GM19455 (cell line): ENCODE measurements around the gene TMOD3.

Experiments used
- ATAC-seq: cut with Tn5 transposase; IDR thresholded peaks from one replicate; pipeline ENCODE4 v1.9.1; 2021; ENCODE audit not compliant: unreplicated experiment

Gene TMOD3

GRCh38 chr15:51825698-51826097, 3.8 kb upstream of the TMOD3 start:
- no peak for ATAC-seq

DNA sequence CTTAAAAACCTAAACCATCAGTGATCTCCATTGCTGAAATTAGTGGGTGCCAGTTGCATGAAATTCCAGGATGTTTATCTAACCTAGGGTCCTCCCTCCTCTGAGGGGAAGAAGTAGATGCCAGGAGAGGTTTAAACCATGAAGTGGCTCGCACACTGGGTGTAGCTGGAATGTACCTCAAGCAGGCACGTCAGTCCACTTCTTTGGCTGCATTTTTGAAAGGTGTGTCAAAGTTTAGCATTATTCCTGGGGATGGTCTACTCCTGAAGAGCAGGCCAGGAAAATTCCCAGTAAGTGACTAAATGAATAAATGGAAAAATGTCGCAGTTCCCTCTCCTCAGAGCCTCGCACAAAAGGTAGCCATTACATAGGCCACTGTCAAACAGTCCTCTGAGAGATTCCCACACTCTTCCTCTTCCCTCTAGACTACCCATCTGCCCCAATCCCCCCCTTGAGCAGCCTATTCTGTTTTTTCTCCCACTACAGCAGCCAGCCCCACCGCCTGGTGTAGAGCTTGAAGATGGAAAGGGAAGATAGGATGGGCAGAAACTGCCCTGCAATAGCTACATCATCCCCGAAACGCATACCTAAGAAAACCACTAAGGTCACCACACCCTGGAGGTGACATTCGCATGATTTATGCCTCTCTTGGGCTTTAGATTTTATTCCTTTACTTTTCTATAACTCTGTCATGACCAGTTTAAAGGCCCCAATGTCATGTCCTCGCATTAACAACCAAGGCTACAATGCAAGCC, 655 bp upstream of the TMOD3 start:
- no peak for ATAC-seq

GRCh38 chr15:51830276-51830806, 888 bp downstream of the TMOD3 start:
- ATAC-seq, result no peak

DNA sequence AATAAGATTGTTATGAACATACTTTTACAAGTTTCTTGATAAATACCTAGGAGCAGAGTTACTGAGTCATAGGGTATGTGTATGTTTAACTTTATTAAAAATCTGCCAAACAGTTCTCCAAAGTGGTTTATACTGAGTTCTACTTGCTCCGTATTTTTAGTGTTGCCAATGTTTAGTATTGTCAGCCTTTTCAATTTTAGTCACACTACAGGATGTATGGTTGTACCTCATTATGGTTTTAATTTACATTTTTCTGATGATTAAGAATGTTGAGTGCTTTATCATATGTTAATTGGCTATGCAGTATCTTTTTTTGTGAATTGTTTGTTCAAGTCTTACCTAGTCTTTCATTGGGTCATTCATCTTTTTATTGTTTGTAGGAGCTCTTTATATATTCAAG, 4.3 kb downstream of the TMOD3 start:
- no peak for ATAC-seq

GRCh38 chr15:51837792-51838251, 8.4 kb downstream of the TMOD3 start:
- no peak for ATAC-seq

DNA sequence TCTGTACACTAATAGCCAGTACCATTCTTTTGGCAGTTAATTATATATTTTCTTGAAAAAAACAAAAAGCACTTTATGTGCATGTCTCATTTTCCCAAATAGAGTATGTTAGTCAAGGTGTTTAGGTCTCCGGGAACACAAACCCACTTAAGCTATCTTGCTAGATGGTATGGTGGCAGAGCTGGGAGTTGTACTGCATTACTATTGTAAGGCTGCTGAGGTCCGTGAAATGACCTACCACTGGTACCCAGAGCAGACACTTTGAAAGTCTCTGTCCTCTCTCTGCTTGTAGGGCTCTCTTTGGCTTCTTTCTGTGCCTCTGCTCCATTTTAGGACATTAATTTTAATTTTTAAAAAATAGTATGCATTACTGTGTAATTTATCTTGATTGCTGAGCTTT, 8.8 kb downstream of the TMOD3 start:
- ATAC-seq, result no peak

GRCh38 chr15:51840692-51841091, 11.2 kb downstream of the TMOD3 start:
- no peak for ATAC-seq

GRCh38 chr15:51841406-51842040, 12.1 kb downstream of the TMOD3 start:
- ATAC-seq, result no peak

DNA sequence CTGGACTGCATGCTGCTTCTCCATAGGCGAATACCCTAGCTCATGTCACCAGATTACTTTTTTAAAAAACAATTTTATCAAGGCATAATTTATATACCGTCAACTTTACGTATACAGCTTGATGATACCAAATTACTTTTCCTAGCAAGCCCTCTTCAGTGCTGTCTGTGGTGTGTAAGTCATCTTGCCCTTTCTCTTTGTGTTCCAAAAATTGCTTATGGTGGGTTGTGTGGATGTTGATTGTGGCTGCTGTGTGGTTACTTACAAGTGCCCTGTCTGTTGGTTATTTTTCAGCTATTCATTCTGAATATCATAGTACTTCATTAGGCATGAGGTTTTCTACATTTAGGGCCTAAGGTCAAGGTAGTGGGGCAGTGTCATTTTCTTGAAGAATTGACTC, 12.8 kb downstream of the TMOD3 start:
- ATAC-seq, result no peak

DNA sequence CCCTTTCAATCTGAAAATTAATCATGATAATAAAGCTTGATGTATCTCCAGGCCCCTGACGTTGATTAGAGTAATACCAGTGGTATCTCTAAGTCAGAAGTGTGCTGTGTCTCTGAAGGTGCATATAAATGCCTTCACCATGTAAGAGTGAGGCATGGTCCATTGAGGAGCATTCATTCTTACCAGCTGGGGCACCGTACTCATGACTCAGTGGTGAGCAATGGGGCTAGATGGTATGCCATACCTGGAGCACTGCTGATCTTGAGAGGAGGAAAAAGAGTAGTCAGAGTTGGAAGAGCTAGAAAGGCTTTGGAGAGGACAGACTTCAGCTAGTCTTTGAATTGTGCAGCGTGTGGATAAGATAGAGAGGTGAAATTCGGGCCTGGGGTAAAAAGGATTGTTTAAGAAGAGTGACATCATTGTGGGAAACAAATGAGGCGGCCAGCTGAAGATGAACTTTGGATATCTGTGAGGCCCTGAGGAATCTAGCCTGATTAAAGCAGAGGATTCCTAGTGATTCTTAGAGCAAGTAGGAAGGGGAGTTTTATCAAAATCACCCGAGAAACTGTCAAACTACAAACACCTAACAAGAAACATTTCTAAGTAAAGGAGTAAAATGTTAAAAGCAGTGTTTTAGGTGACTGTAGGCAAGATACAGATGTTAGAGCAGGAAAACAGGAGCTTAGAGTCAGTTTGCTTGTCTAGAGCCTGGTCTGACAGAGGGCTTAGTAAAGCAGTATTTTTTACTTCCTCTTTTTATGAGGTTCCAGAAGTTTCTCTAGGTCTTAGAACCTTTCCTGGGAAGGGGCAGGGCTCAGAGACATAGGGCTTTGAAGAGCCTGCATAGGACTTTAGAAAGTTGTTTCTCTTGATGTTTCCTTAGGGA, 13.6 kb downstream of the TMOD3 start:
- no peak for ATAC-seq

- no peak for ATAC-seq
These were observed 15.4 kb downstream of the TMOD3 start for GRCh38 chr15:51844747-51845426.

- no peak for ATAC-seq
These were observed 16.6 kb downstream of the TMOD3 start for GRCh38 chr15:51846066-51846462.

- ATAC-seq, result no peak
These were observed 17.2 kb downstream of the TMOD3 start for GRCh38 chr15:51846463-51847230.

GRCh38 chr15:51848811-51849210, 19.4 kb downstream of the TMOD3 start:
- no peak for ATAC-seq

DNA sequence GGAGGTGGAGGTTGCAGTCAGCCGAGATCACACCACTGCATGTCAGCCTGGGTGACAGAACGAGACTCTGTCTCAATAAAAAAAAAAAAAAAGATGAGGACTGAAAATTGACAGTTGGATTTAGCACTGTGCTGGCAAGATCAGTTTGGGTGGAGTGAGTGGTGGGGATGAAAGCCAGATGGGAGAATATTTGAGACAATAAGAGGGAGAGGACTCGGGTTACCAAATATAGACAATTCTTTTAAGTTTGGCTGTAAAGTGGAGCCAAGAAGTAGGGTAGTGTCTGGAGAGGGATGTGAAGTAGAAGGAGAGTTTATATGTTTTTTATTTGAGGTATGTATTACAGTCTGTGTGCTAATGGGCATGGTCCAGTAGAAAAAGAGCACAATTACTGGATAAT, 20.4 kb downstream of the TMOD3 start:
- ATAC-seq, result no peak

- ATAC-seq, result no peak
These were observed 24.5 kb downstream of the TMOD3 start for GRCh38 chr15:51853998-51854397.

DNA sequence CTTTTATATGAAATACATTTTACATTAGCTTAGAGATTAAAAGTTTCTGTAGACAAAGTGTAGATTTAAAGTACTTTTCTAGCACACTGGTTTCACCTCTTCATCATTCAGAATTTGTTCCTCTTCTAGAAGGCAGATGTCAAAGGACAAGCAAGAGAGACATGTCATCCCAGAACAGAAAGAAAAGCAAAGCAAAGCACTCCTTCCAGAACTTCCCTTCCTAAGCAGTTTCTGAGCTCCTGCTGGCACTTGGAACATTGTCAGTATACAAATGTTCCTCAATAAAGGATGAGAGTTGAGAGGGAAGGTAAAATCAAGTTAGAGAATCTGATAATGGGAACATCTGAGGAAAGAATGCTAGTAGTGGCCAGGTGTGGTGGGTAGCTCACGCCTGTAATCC, 26.2 kb downstream of the TMOD3 start:
- no peak for ATAC-seq

DNA sequence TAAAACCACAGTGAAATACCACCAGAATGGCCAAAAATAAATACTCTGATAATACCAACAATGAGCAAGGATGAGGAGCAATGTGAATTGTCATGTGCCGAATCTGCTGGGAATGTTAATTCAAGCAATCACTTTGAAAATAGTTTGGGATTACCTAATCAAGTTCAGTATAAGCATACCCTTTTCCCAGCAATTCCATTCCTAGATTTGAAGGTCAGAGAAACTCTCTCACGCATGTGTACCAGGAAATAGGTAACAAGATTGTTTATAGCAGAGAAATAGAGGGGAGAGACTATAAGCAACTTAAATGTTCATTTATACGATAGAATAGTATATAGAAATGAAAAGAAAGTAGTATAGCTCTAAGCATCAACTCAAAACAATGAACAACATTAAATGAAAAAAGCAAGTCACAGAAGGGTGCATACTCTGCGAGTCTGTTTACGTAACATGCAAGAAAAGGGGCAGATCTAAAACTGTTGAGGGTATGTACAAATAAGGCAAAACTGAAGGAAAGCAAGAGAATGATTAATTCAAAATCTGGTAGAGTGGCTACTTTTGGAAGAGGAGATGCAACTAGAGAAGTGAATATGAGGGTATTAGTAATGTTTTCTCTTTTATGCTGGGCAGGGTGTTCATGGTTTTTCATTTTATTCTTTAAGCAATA, 27.4 kb downstream of the TMOD3 start:
- no peak for ATAC-seq

DNA sequence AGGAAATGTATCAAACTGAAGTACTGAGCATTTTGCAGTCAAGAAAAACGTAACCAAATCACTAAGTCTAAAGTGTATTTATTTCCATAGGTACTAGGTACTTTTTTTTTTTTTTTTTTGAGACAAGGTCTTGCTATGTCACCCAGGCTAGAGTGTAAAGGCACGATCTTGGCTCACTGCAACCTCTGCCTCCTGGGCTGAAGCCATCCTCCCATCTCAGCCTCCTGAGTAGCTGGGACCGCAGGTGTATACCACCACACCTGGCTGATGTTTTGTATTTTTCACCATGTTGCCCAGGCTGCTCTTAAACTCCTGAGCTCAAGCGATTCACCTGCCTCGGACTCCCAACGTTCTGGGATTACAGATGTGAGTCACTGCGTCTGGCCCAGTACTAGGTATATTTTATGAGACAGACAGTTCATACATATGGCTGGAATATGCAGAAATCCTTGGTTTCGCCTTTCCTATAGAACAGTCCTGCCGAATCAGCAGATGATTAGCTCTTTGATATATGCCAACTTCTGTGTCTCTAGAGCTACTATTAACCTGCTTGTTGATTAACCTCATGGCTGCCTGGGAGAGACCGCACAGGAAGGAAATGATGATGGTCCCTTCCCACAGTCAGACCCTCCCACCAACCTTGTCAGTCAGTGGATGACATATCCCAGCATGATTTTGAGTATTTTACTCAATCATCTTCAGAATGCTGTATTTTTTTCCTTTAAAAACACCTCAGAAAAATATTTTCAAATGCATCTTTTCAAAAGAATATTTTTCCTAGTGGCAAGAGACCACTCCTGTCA, 32.3 kb downstream of the TMOD3 start:
- no peak for ATAC-seq
